ENCODE measurements around the gene FHAD1.

FHAD1 gene

DNA sequence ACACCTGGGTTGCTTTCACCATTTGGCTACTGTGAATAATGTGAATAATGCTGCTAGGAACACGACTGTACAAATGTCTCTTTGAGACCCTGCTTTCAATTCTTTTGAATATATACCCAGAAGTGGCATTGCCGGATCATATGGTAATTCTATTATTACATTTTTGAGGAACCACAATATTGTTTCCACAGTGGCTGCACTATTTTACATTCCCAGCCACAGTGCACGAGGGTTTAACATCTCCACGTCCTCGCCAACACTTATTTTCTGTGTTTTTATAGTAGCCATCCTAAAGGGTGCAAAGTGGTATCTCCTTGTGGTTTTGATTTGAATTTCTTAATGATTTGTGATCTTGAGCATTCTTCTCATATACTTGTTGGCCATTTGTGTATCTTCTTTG lies 15.7 kb downstream of the FHAD1 start:
- no peak overlapping the region for H3K4me3 ChIP-seq (ENCODE audit: low read length)
- TF ChIP-seq, protein P1, sequence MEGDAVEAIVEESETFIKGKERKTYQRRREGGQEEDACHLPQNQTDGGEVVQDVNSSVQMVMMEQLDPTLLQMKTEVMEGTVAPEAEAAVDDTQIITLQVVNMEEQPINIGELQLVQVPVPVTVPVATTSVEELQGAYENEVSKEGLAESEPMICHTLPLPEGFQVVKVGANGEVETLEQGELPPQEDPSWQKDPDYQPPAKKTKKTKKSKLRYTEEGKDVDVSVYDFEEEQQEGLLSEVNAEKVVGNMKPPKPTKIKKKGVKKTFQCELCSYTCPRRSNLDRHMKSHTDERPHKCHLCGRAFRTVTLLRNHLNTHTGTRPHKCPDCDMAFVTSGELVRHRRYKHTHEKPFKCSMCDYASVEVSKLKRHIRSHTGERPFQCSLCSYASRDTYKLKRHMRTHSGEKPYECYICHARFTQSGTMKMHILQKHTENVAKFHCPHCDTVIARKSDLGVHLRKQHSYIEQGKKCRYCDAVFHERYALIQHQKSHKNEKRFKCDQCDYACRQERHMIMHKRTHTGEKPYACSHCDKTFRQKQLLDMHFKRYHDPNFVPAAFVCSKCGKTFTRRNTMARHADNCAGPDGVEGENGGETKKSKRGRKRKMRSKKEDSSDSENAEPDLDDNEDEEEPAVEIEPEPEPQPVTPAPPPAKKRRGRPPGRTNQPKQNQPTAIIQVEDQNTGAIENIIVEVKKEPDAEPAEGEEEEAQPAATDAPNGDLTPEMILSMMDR (IDR thresholded peaks at IDR 0.05; ENCODE audit: insufficient read depth, low read depth, low read length, missing control alignments): no peak
- DNase-seq (ENCODE audit: low read depth): no peak

DNA sequence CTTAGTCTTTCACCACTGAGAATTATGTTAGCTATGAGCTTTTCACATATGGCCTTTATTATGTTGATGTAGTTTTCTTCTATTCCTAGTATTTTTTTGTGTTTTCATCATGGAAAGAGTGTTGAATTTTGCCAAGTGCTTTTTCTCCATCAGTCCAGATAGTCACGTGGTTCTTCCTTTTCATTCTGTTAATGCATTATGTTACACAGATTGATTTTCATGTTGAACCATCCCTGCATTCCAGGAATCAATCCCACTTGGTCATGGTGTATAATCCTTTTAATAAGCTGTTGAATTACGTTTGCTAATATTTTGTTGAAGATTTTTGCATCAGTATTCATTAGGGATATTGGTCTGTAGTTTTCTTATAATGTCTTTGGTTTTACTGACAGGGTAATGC lies 17.7 kb downstream of the FHAD1 start:
- no peak overlapping the region for H3K4me3 ChIP-seq (ENCODE audit: low read length)
- no peak for DNase-seq (ENCODE audit: low read depth)
- TF ChIP-seq, protein P1 (IDR thresholded peaks at IDR 0.05; ENCODE audit: insufficient read depth, low read depth, low read length, missing control alignments): no peak

DNA sequence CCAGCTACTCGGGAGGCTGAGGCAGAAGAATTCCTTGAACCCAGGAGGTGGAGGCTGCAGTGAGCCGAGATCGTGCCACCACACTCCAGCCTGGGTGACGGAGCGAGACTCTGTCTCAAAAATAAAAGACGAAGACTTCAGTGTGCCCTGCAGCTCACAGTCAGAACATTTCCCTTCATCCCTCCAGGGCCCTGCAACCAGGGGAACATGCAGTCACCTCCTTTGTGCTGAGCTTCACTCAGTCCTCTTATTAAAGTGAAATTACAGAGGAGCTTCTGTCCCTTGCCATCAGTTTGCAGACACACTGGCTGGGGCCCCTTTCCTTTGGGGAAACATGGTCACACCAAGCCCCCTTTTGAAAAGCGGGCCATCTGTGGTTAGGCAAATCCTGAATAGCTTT lies 24.2 kb downstream of the FHAD1 start:
- no peak overlapping the region for H3K4me3 ChIP-seq (ENCODE audit: low read length)
- DNase-seq (ENCODE audit: low read depth): no peak
- TF ChIP-seq, protein P1 (IDR thresholded peaks at IDR 0.05; ENCODE audit: insufficient read depth, low read depth, low read length, missing control alignments): no peak

DNA sequence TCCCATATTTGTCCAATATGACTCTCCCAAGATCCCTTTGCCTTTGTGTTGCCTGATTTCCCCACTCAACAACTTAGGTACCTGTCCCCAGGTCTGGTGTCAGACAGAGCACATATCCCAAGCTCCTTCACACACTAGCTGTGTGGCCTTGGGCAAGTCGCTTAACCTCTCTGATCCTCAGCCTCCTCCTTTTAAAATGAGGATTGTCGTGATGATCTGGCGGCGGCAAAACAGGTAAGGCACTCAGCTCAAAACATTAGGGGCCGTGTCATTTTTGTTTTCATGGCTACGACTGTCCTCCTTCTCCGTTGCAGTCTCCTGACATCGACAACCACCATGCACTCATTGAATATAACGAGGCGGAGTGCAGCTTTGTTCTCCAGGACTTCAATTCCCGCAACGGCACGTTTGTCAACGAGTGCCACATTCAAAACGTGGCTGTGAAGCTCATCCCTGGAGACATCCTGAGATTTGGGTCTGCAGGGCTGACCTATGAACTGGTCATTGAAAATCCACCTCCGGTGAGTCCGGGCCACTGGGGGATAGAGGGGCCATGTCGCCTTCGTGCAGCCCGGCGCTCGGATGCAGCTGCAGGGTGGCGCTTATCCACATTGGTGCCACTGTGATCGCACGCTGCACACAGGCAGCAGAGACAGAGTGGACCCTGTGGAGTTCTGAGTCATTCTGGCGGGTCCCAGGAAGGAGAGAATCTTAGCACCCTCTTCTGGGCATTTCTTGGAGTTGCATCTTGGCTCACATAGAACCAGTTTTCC lies 25.2 kb downstream of the FHAD1 start:
- H3K4me3 ChIP-seq (ENCODE audit: low read length): no peak overlapping the region
- DNase-seq (ENCODE audit: low read depth): peak; percentile 83
- TF ChIP-seq, protein P1 (IDR thresholded peaks at IDR 0.05; ENCODE audit: insufficient read depth, low read depth, low read length, missing control alignments): peak; percentile 82

DNA sequence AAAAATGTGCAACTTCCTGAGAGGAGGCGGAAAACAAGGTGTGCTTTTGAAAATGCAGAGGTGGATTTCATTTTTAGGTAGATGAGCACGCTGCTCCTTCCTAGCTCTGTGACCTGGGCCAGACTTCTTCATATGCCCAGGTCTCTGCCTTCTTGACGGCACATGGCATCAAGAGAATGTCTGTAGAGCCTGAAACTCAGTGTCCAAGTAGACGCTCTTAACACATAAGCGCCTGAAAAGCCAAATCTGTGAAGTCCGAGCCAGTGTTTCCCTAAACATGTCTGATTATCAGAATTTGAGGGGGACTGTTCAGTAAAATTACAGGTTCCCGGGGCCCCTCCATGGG lies 25.7 kb downstream of the FHAD1 start:
- H3K4me3 ChIP-seq (ENCODE audit: low read length): no peak overlapping the region
- DNase-seq (ENCODE audit: low read depth): no peak
- TF ChIP-seq, protein P1 (IDR thresholded peaks at IDR 0.05; ENCODE audit: insufficient read depth, low read depth, low read length, missing control alignments): no peak

DNA sequence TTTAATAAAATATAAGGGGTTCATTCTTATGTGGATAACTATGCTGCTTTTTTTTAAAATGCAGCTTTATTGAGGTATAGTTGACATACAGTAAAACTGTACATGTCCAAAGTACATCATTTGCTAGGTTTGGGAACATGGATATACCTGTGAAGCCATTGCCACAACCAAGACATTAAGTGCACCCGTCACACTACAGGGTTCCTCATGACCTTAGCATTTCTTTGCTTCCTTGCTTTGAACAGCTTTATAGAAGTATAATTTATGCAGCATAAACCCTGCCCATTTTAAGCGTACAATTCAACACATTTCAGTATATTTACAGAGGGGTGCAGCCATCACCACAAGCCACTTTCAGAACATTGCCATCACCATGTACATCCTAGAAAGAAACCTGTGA lies 26.3 kb downstream of the FHAD1 start:
- DNase-seq (ENCODE audit: low read depth): no peak
- TF ChIP-seq, protein P1 (IDR thresholded peaks at IDR 0.05; ENCODE audit: insufficient read depth, low read depth, low read length, missing control alignments): no peak
- no peak overlapping the region for H3K4me3 ChIP-seq (ENCODE audit: low read length)
